Eye (tissue), 1 donor: ENCODE data around the gene CRAMP1.
"Not testable (repeated sequence)": the region's sequence is repeated elsewhere in the genome, so short reads cannot be mapped to it uniquely, and the experiment has no call there.

Experiments used
- DNase-seq: peaks from one replicate; pipeline ENCODE4 v3.0.0-alpha.2; 2015

CRAMP1 gene

GRCh38 chr16:1690810-1691209 is 78.7 kb downstream of the CRAMP1 start:
- no peak for DNase-seq

DNA sequence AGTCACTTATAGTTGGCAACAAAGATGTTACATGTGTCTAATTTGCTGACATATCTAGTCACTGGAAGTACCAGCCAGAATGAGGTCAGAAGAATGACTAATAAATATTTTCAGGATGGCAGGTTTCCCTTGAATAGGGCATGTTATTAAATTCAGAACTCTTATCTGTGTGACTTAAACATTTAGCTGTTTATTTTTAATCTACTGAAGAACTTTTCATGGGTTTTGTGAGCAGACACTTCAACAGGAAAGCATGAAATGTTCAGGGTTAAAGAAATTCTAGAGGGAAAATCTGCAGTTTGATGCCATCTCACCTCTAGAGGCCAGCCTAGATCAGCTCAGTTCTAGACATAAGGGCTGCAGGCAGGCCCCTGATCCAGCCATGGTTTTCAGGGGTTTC is 79.1 kb downstream of the CRAMP1 start:
- DNase-seq = no peak

DNA sequence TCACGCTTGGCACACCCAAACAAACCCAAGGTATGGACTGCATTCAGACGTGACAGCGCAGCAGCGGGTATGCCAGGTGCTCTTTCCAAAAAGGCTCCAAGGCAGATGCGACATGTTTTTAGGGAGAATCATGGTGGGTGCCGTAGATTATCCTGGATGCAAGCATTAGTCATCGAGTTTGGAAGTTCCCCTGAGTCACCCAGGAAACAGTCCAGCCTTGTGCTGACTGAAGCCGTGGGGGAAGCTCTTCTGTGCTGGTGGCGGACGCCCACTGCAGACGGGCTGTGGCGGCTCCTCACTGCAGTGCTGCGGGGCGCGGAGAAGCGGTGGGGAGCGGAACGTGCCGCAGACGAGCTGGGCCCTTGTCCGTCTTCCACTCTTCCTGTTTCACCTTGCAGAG is 79.8 kb downstream of the CRAMP1 start:
- no peak for DNase-seq

- DNase-seq = no peak
Measured at GRCh38 chr16:1696863-1697262, 84.7 kb downstream of the CRAMP1 start.

DNA sequence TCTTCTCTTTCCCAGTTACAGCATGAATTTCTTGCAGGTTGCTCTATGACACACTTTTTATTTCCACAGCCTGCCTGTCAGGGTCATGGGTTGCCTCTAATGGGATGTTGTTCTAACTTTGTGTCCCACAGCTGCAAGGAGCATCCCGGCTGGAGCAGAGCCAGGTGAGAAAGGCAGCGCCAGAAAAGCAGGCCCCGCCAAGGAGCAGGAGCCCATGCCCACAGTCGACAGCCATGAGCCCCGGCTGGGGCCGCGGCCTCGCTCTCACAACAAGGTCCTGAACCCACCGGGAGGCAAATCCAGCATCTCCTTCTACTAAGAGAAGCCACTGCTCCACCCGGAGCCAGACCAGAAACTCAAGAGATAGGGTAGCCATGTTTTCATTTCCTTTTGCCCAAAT is 86.5 kb downstream of the CRAMP1 start:
- no peak for DNase-seq

GRCh38 chr16:1700246-1700645 is 88.1 kb downstream of the CRAMP1 start:
- no peak for DNase-seq

- no peak for DNase-seq
Measured at GRCh38 chr16:1701216-1701878, 89.2 kb downstream of the CRAMP1 start.

DNA sequence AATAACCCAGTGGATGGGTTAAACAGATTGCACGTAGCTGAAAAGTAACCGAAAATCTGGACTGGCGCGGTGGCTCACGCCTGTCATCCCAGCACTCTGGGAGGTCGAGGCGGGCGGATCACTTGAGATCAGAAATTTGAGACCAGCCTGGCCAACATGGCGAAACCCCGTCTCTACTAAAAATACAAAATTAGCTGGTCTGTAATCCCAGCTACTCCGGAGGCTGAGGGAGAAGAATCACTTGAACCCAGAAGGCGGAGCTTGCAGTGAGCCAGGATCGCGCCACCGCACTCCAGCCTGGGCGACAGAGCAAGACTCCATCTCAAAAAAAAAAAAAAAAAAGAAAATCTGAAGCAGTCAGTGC is 93.1 kb downstream of the CRAMP1 start:
- DNase-seq = not testable (repeated sequence)

GRCh38 chr16:1705688-1706385 is 93.7 kb downstream of the CRAMP1 start, which contains the start of gene MAPK8IP3:
Gene MAPK8IP3 (plus strand): TSS chr16:1706195. CDS start chr16:1706340, 145 bp downstream.
- peak; percentile 98 for DNase-seq

GRCh38 chr16:1706386-1707192 is 94.4 kb downstream of the CRAMP1 start:
- DNase-seq = peak; percentile 5

GRCh38 chr16:1707193-1707790 is 95.1 kb downstream of the CRAMP1 start:
- peak; percentile 58 for DNase-seq

- DNase-seq = no peak
Measured at GRCh38 chr16:1708083-1708767, 96.1 kb downstream of the CRAMP1 start.

- no peak for DNase-seq
Measured at GRCh38 chr16:1708768-1709180, 96.6 kb downstream of the CRAMP1 start.

GRCh38 chr16:1709356-1709755 is 97.2 kb downstream of the CRAMP1 start:
- no peak for DNase-seq

- no peak for DNase-seq
Measured at GRCh38 chr16:1710811-1711507, 98.8 kb downstream of the CRAMP1 start.

DNA sequence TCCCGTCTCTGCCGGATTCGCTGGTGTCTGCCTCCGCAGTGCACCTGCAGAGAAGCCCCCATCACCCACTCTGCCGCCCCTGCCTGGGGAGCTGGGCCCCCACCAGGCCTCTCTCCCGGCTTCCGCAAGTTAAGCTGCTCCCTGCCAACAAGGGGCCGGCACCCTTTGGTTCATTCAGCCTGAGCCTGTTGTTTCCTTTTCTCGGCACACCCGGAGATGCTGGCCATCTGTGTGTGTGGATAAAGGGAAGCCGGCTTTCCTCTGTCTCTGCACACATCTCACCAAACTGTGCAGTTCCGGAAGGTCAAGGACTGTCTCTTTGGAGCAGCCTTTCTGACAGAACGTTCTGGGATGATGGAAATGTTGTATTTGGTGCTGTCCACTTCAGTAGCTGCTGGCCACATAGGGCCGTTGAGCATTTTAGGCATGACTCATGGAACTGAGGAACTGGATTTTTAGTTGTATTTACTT is 100.7 kb downstream of the CRAMP1 start:
- DNase-seq = no peak

DNA sequence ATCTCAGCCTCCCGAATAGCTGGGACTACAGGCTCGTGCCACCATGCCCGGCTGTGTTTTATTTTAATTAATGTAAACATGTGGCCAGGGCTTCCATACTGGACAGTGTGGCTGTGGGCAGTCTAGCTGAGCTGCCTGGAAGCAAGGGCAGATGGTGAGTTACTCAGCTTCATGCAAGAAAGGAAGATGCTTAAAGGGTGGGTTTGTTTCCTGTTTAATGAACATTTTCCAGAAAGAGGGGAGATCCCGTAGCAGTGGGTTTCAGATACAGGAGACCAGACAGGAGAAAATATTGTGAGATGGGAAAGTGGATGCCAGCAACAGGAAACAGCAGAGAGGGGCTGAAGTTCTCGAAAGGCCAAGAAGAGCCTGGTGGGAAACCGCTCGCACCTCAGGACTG is 101.2 kb downstream of the CRAMP1 start:
- DNase-seq = no peak

GRCh38 chr16:1713933-1714332 is 101.8 kb downstream of the CRAMP1 start:
- peak; percentile 61 for DNase-seq

DNA sequence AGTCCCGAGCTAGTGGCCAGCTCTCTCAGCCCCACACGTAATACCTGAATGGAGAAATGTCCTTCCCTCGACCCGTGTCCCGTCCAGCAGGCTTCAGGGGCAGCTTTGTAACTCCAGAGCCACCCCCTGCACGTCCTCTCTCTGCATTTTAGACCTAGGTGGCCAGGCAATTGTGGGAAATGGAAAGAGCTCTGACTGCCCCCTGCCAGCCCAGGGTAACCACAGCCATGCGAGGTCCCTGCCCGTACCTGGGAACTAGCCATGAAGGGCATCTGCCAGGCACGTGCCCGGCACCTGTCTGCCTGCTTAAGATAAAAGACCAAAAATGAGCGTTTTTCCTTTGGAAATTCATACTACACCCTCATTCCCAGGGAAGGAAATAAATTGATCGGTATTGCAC is 103.1 kb downstream of the CRAMP1 start:
- no peak for DNase-seq

GRCh38 chr16:1718236-1718635 is 106.1 kb downstream of the CRAMP1 start:
- not testable (repeated sequence) for DNase-seq

DNA sequence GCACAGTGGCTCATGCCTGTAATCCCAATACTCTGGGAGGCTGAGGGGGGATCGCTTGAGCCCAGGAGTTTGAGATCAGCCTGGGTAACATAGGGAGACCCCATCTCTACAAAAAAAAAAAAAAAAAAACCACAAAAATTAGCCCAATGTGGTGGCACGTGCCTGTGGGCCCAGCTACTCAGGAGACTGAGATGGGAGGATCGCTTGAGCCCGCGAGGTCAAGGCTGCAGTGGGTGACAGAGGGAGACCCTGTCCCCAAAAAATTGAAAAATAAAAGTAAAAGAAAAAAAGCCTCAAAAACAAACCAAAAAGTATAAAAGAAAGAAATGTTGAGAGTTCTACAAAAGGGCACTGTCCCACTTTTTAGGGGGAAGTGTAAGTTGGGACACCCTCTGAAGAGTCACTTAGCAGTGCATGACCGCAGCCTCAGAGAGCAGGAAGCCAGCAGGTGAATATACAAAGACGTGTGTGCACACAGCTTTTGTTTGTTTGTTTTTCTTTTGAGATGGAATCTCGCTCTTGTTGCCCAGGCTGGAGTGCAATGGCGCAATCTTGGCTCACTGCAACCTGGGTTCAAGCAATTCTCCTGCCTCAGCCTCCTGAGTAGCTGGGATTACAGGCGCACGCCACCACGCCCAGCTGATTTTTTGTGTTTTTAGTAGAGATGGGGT is 107.5 kb downstream of the CRAMP1 start:
- not testable (repeated sequence) for DNase-seq
